NCI-H2171 (cell line): ENCODE measurements around the gene RTKN2.
A peak's percentile ranks its signal among the peaks of the same experiment; 100 is the strongest.
"Not testable (repeated sequence)": the region's sequence is repeated elsewhere in the genome, so short reads cannot be mapped to it uniquely, and the experiment has no call there.

Source experiments
- DNase-seq: peaks from one replicate; lab custom pipeline; 2025; lab: John Stamatoyannopoulos, UW

The RTKN2 gene

GRCh38 chr10:62268399-62269114 is at the start of gene RTKN2:
TSS of gene RTKN2 (minus strand) at chr10:62268844. CDS start at chr10:62268610, 234 bp downstream.
- peak; percentile 77 for DNase-seq

GRCh38 chr10:62317257-62317656 is 48.6 kb upstream of the RTKN2 start:
- no peak for DNase-seq

- DNase-seq = no peak
Observed at GRCh38 chr10:62309254-62309653, 40.6 kb upstream of the RTKN2 start.

- DNase-seq = no peak
Observed at GRCh38 chr10:62308101-62308500, 39.5 kb upstream of the RTKN2 start.

GRCh38 chr10:62307635-62308034 is 39.0 kb upstream of the RTKN2 start:
- no peak for DNase-seq

GRCh38 chr10:62306663-62307062 is 38.0 kb upstream of the RTKN2 start:
- DNase-seq = no peak

- no peak for DNase-seq
Observed at GRCh38 chr10:62305813-62306212, 37.2 kb upstream of the RTKN2 start.

GRCh38 chr10:62303922-62304321 is 35.3 kb upstream of the RTKN2 start:
- no peak for DNase-seq

- DNase-seq = no peak
Observed at GRCh38 chr10:62302760-62303159, 34.1 kb upstream of the RTKN2 start.

GRCh38 chr10:62297857-62298256 is 29.2 kb upstream of the RTKN2 start:
- no peak for DNase-seq

GRCh38 chr10:62284221-62284620 is 15.6 kb upstream of the RTKN2 start:
- DNase-seq = no peak

- not testable (repeated sequence) for DNase-seq
Observed at GRCh38 chr10:62281348-62281747, 12.7 kb upstream of the RTKN2 start.

GRCh38 chr10:62280392-62280791 is 11.7 kb upstream of the RTKN2 start:
- DNase-seq = not testable (repeated sequence)

GRCh38 chr10:62278441-62278910 is 9.8 kb upstream of the RTKN2 start:
- DNase-seq = no peak

GRCh38 chr10:62277971-62278370 is 9.3 kb upstream of the RTKN2 start:
- DNase-seq = no peak

GRCh38 chr10:62270020-62270419 is 1.4 kb upstream of the RTKN2 start:
- DNase-seq = no peak

- DNase-seq = no peak
Observed at GRCh38 chr10:62268027-62268398, 631 bp downstream of the RTKN2 start.

GRCh38 chr10:62266611-62267010 is 2.0 kb downstream of the RTKN2 start:
- no peak for DNase-seq

GRCh38 chr10:62266147-62266546 is 2.5 kb downstream of the RTKN2 start:
- DNase-seq = no peak

GRCh38 chr10:62264702-62265436 is 3.8 kb downstream of the RTKN2 start:
- DNase-seq = no peak

GRCh38 chr10:62264126-62264525 is 4.5 kb downstream of the RTKN2 start:
- DNase-seq = no peak

GRCh38 chr10:62261666-62262065 is 7.0 kb downstream of the RTKN2 start:
- DNase-seq = no peak

GRCh38 chr10:62259998-62260397 is 8.6 kb downstream of the RTKN2 start:
- no peak for DNase-seq
